ENCODE data around the gene ZC3H8. TPM values are rescaled to one million over a fixed set of nuclear protein-coding genes. Genes with fewer than 3 reads are reported as not detected.

ZC3H8 gene
- total RNA-seq, 1 donor from 2014 or later: 0.11 TPM

DNA sequence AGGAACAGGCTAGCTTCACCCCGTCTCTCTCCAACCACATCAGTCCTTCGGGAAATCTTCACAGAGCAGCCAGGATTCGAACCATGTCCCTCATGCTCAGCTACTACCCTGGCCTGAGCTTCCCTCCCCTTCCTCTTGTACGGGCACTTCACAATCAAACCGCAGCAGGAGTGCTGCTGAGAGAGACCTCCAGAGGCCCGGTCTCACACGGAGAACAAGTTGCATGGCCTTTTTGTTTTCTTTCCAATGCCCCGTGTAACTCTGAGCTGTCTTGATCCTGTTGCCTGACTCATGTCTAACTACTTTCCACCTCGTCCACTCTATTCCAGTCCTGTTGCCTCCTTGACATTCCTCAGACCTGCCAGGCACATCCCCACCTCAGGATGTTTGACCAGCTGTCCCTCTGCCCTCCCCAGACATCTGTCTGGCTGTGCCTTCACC is 91.3 kb downstream of the ZC3H8 start:
- no peak overlapping the region for H3K27ac ChIP-seq
- no peaks in the 10 kb centered on the region for H3K36me3 ChIP-seq
- DNase-seq (ENCODE audit: low spot score in 2 of 2): peak in 1 of 2 donors; percentile 25
- H3K4me3 ChIP-seq: no peak overlapping the region
- intact Hi-C loops (cut with DNase I): no loop called here
- H3K4me1 ChIP-seq: no peaks in the 10 kb centered on the region
- TF ChIP-seq, protein P1, sequence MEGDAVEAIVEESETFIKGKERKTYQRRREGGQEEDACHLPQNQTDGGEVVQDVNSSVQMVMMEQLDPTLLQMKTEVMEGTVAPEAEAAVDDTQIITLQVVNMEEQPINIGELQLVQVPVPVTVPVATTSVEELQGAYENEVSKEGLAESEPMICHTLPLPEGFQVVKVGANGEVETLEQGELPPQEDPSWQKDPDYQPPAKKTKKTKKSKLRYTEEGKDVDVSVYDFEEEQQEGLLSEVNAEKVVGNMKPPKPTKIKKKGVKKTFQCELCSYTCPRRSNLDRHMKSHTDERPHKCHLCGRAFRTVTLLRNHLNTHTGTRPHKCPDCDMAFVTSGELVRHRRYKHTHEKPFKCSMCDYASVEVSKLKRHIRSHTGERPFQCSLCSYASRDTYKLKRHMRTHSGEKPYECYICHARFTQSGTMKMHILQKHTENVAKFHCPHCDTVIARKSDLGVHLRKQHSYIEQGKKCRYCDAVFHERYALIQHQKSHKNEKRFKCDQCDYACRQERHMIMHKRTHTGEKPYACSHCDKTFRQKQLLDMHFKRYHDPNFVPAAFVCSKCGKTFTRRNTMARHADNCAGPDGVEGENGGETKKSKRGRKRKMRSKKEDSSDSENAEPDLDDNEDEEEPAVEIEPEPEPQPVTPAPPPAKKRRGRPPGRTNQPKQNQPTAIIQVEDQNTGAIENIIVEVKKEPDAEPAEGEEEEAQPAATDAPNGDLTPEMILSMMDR (IDR thresholded peaks at IDR 0.05): no peak
- no peaks in the 10 kb centered on the region for H3K9me3 ChIP-seq
- H3K27me3 ChIP-seq: no peaks in the 10 kb centered on the region

DNA sequence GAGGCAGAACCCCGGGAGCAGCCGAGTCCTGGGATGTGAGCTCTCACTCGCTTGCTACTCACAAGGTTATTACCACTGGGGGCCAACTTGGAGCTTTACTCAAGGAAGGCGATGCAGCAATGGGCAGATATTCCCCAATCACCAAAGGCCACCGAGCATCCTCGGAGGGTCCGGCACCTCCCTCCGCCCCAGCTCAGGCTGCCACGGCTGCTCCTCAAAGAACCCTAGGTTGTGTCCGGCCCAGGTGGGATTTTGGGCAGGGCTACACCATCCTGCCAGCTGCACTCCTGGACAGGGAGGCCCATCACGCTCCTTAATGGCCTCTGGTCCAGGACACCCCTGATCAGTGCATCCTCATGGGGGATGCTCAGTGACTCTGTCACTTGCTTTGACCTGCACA is 91.9 kb downstream of the ZC3H8 start:
- intact Hi-C loops (cut with DNase I): no loop called here
- TF ChIP-seq, protein P1 (IDR thresholded peaks at IDR 0.05): no peak
- peak in 1 of 2 donors; percentile 21 for DNase-seq (ENCODE audit: low spot score in 2 of 2)
- no peaks in the 10 kb centered on the region for H3K9me3 ChIP-seq
- H3K27ac ChIP-seq: no peak overlapping the region
- no peaks in the 10 kb centered on the region for H3K27me3 ChIP-seq
- no peak overlapping the region for H3K4me3 ChIP-seq
- no peaks in the 10 kb centered on the region for H3K36me3 ChIP-seq
- H3K4me1 ChIP-seq: no peaks in the 10 kb centered on the region

DNA sequence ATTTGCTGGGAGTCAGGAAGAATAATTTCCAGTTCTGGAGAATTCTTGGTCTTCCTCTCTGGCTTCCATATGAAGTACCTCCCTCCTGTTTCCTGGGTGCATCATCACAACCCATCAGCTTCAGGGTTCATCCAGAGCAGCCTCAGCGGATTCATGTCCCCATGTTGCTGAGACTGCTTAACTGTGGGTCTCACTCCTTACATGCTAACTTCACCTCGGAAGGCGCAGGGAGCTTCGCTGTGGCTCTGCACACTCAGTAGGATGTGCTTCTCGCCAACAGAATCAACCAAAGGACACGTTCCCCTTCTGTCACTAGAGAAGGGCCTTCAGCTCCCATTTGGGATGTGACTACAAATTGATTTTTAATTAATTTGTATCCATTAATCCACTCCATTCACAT is 92.5 kb downstream of the ZC3H8 start:
- H3K36me3 ChIP-seq: no peaks in the 10 kb centered on the region
- no peak overlapping the region for H3K4me3 ChIP-seq
- intact Hi-C loops (cut with DNase I): no loop called here
- H3K9me3 ChIP-seq: no peaks in the 10 kb centered on the region
- H3K27ac ChIP-seq: no peak overlapping the region
- no peaks in the 10 kb centered on the region for H3K4me1 ChIP-seq
- no peaks in the 10 kb centered on the region for H3K27me3 ChIP-seq
- TF ChIP-seq, protein P1 (IDR thresholded peaks at IDR 0.05): no peak
- peak in 1 of 2 donors; percentile 19 for DNase-seq (ENCODE audit: low spot score in 2 of 2)

Other genes starting within 250 kb of the ZC3H8 start
- 11.7 TPM for gene TMEM87B, start 199.8 kb downstream of the ZC3H8 start, total RNA-seq
- 0.43 TPM for gene FBLN7, start 116.7 kb downstream of the ZC3H8 start, total RNA-seq
- 1.5 TPM for gene ZC3H6, start 20.6 kb upstream of the ZC3H8 start, total RNA-seq
- 8.2 TPM for gene RGPD8, start 178.6 kb upstream of the ZC3H8 start, total RNA-seq
- gene TTL, start 227.1 kb upstream of the ZC3H8 start, total RNA-seq: 3.2 TPM

Data from ascending aorta (tissue), 2 donors.